ENCODE measurements around the gene NDUFAF8.

- TF ChIP-seq CTCF (IDR thresholded peaks at IDR 0.05), result no peak
- TF ChIP-seq POLR2A (IDR thresholded peaks at IDR 0.05), result no peak
These were observed 37.7 kb downstream of the NDUFAF8 start for GRCh38 chr17:81276781-81277180.

Data from body of pancreas (tissue), 4 donors.